DOHH2 (cell line): Measurements from ENCODE around the gene CAMKK1.

Experiments
- H3F3A ChIP-seq: fragments of 200-600 bp; sonication (generic), shearing (Covaris generic); 2 replicates; pipeline ENCODE4 v1.6.0; 2016; ENCODE audit warnings: antibody characterized with exemption, mild to moderate bottlenecking; ENCODE audit not compliant: control insufficient read depth, insufficient read depth
- H3K27ac ChIP-seq: fragments of 200-600 bp; sonication (generic); 2 replicates; pipeline ENCODE4 v1.5.1; 2014; ENCODE audit warnings: low read depth, mild to moderate bottlenecking, low read length, moderate library complexity
- H3K27me3 ChIP-seq: fragments of 200-600 bp; sonication (generic); 2 replicates; pipeline ENCODE4 v1.6.1; 2014; ENCODE audit warnings: mild to moderate bottlenecking, low read length, mixed read lengths; ENCODE audit not compliant: control insufficient read depth
- H3K36me3 ChIP-seq: fragments of 200-600 bp; sonication (generic); 2 replicates; pipeline ENCODE4 v1.6.1; 2014; ENCODE audit warnings: mild to moderate bottlenecking, low read length, moderate library complexity, mixed read lengths; ENCODE audit not compliant: control insufficient read depth
- H3K4me1 ChIP-seq: fragments of 200-600 bp; sonication (generic); 2 replicates; pipeline ENCODE4 v1.6.1; 2014; ENCODE audit warnings: mild to moderate bottlenecking, low read length, mixed read lengths; ENCODE audit not compliant: control insufficient read depth
- H3K4me2 ChIP-seq: fragments of 200-600 bp; sonication (generic); 2 replicates; pipeline ENCODE4 v1.6.0; 2014; ENCODE audit warnings: mild to moderate bottlenecking, low read length, moderate library complexity
- H3K4me3 ChIP-seq: fragments of 200-600 bp; sonication (generic); 2 replicates; pipeline ENCODE4 v1.5.1; 2014; ENCODE audit warnings: mild to moderate bottlenecking, low read length, mixed read lengths
- H3K79me2 ChIP-seq: fragments of 200-600 bp; sonication (generic); 2 replicates; pipeline ENCODE4 v1.6.1; 2014; ENCODE audit warnings: mild to moderate bottlenecking, low read length, mixed read lengths; ENCODE audit not compliant: control insufficient read depth
- H3K9me2 ChIP-seq: fragments of 200-600 bp; sonication (generic); replicated peaks from 2 replicates; pipeline ENCODE4 v1.6.1; 2014; ENCODE audit warnings: mild to moderate bottlenecking, low read length, mixed read lengths; ENCODE audit not compliant: control insufficient read depth
- H3K9me3 ChIP-seq: fragments of 200-600 bp; sonication (generic); 2 replicates; pipeline ENCODE4 v1.6.1; 2014; ENCODE audit warnings: antibody characterized with exemption, low read length, mixed read lengths; ENCODE audit not compliant: control insufficient read depth, insufficient read depth
- H4K20me1 ChIP-seq: fragments of 200-600 bp; sonication (generic); 2 replicates; pipeline ENCODE4 v1.6.0; 2014; ENCODE audit warnings: low read depth, mild to moderate bottlenecking, antibody characterized with exemption, low read length, moderate library complexity; ENCODE audit not compliant: control insufficient read depth, insufficient read depth
- EZH2phosphoT487 ChIP-seq: fragments of 200-600 bp; sonication (generic); IDR thresholded peaks from 2 replicates; pipeline ENCODE4 v1.6.1; 2017; ENCODE audit warnings: borderline replicate concordance, mild to moderate bottlenecking, antibody characterized with exemption, low read length, moderate library complexity, mixed read lengths
- TF ChIP-seq, protein P1 (sequence below): fragments of 200-600 bp; sonication (generic); IDR thresholded peaks from one replicate; pipeline ENCODE4 v1.5.1; 2014; ENCODE audit warnings: antibody characterized with exemption, mild to moderate bottlenecking, low read depth, low read length; ENCODE audit not compliant: poor library complexity, severe bottlenecking

CAMKK1 gene

DNA sequence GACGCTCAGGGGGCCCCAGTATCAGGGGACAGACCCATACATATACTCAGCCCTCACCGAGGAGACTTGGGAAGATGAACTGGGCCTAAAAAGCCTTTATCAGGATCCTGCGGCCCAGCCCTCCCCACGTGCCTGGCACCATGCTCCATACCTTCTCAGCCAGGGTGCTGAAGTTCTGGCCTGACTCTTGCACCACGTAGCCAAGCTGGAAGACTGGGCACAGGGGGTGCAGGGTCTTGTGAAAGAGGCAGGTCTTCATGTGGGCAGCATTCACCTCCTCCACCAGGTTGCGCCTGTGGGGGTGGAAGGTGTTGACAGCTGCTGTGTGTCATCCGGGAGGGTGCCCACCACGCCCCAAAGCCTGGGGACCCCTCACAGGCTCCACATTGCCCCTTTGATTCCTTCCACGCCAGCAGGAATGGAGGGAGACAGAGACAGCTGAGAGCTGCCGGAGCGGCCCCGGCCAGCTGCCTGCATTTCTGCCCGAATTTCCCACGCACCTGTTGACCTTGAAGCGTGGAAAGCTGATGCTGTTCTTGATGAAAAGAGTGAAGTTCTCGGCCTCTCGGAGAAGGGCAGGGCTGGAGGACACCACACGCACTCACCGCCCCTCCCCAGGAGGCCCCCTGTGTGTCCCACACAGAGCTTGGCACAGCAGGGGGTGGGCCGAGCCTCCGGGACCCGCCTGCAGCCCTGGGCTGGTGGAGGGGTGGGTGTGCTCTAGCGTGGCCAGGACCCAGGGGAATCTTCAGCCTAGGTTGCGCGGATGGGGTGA lies 10.4 kb upstream of the CAMKK1 start:
- H3K9me2 ChIP-seq = no peaks in the 10 kb centered on the region
- TF ChIP-seq, protein P1, sequence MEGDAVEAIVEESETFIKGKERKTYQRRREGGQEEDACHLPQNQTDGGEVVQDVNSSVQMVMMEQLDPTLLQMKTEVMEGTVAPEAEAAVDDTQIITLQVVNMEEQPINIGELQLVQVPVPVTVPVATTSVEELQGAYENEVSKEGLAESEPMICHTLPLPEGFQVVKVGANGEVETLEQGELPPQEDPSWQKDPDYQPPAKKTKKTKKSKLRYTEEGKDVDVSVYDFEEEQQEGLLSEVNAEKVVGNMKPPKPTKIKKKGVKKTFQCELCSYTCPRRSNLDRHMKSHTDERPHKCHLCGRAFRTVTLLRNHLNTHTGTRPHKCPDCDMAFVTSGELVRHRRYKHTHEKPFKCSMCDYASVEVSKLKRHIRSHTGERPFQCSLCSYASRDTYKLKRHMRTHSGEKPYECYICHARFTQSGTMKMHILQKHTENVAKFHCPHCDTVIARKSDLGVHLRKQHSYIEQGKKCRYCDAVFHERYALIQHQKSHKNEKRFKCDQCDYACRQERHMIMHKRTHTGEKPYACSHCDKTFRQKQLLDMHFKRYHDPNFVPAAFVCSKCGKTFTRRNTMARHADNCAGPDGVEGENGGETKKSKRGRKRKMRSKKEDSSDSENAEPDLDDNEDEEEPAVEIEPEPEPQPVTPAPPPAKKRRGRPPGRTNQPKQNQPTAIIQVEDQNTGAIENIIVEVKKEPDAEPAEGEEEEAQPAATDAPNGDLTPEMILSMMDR = no peak
- TF ChIP-seq EZH2phosphoT487 = no peak
- no peaks in the 10 kb centered on the region for H3K9me3 ChIP-seq
- no peaks in the 10 kb centered on the region for H3K27me3 ChIP-seq
- no peak overlapping the region for H3K4me3 ChIP-seq
- H4K20me1 ChIP-seq = no peaks in the 10 kb centered on the region
- H3K36me3 ChIP-seq = no peaks in the 10 kb centered on the region
- no peaks in the 10 kb centered on the region for H3K79me2 ChIP-seq
- H3F3A ChIP-seq = peaks cover 3% of the 10 kb centered on the region; the same call in 1 of the 2 replicates
- H3K27ac ChIP-seq = no peak overlapping the region
- H3K4me2 ChIP-seq = no peak overlapping the region
- H3K4me1 ChIP-seq = peaks cover 18% of the 10 kb centered on the region

DNA sequence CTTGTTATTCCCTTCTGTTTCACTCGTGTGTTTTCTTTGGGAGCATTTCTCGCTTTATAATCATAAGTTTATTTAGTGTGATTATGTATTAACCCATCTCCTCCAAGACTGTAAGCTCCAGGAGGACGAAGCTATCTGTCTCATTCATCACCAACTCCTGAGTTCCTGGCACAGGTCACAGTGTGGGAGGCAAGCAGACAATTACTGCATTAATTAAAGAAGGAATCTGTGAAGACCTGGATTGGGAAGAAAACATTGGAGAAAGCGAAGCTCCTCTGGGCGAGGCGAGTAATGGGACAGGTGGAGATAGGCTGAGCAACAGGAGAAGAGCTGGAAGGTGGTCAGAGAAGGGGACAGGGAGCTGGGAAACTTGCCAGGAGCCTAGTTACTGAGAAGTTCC lies 7.8 kb upstream of the CAMKK1 start:
- H3K27me3 ChIP-seq = no peaks in the 10 kb centered on the region
- no peak overlapping the region for H3K27ac ChIP-seq
- no peaks in the 10 kb centered on the region for H3K79me2 ChIP-seq

DNA sequence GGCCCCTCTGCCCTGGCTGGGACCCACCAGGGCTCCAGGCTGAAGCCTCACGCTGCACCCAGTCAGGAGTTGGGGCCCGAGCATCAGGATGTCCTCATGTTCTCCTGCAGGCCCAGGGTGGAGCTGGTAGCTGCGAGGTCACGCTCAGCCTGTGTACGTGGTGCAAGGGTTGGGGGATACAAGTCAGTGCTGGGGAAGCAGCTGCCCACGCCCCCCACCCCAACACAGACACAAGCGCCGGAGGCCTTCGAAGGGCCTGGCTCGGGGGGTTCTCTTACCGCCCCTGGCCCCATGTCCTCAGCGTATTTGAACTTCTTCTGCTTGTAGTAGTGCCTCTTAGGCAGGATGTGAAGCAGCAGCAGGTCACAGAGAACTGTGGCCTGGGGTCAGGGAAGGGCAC lies 4.9 kb upstream of the CAMKK1 start:
- no peaks in the 10 kb centered on the region for H3K9me2 ChIP-seq

More for the DNA sequence above, 7.8 kb upstream of the CAMKK1 start:
- Histone ChIP-seq H4K20me1 (no peaks in the 10 kb centered on the region), H3K9me2 (no peaks in the 10 kb centered on the region), H3K4me1 (peaks cover 31% of the 10 kb centered on the region), H3K36me3 (no peaks in the 10 kb centered on the region), H3F3A (peaks cover 3% of the 10 kb centered on the region; the same call in 1 of the 2 replicates), H3K4me2 (no peak overlapping the region), H3K4me3 (no peak overlapping the region), H3K9me3 (no peaks in the 10 kb centered on the region)
- TF ChIP-seq, protein P1 = no peak
- TF ChIP-seq EZH2phosphoT487 = no peak

More for the DNA sequence above, 4.9 kb upstream of the CAMKK1 start:
- Histone ChIP-seq H3K4me2 (no peak overlapping the region), H3K4me3 (no peak overlapping the region), H3K27me3 (no peaks in the 10 kb centered on the region), H3F3A (peaks cover 6% of the 10 kb centered on the region), H3K9me3 (no peaks in the 10 kb centered on the region), H3K27ac (no peak overlapping the region), H3K4me1 (peaks cover 32% of the 10 kb centered on the region), H3K79me2 (no peaks in the 10 kb centered on the region), H3K36me3 (no peaks in the 10 kb centered on the region), H4K20me1 (no peaks in the 10 kb centered on the region)
- TF ChIP-seq EZH2phosphoT487 = no peak
- TF ChIP-seq, protein P1 = no peak
